Thyroid gland (tissue), 4 donors: ENCODE measurements around the gene NUDT3.

Experiments
- POLR2A ChIP-seq, 2 donors: fragments of 450-650 bp; IDR thresholded peaks; one replicate each; pipeline ENCODE4 v1.6.1; 2017; ENCODE audit warnings: antibody characterized with exemption in 2 of 2, mild to moderate bottlenecking in 2 of 2, moderate library complexity in 1 of 2
- TF ChIP-seq, protein P1 (sequence below), 6 experiments: fragments of 200-600 bp in 3 of 6; fragments of 450-650 bp in 3 of 6; sonication (generic) in 3 of 6; IDR thresholded peaks; one replicate each; pipeline ENCODE4 v1.5.1; 2016 to 2019; ENCODE audit warnings: antibody characterized with exemption in 6 of 6, mild to moderate bottlenecking in 2 of 6, inconsistent platforms in 1 of 6, moderate library complexity in 1 of 6

DNA sequence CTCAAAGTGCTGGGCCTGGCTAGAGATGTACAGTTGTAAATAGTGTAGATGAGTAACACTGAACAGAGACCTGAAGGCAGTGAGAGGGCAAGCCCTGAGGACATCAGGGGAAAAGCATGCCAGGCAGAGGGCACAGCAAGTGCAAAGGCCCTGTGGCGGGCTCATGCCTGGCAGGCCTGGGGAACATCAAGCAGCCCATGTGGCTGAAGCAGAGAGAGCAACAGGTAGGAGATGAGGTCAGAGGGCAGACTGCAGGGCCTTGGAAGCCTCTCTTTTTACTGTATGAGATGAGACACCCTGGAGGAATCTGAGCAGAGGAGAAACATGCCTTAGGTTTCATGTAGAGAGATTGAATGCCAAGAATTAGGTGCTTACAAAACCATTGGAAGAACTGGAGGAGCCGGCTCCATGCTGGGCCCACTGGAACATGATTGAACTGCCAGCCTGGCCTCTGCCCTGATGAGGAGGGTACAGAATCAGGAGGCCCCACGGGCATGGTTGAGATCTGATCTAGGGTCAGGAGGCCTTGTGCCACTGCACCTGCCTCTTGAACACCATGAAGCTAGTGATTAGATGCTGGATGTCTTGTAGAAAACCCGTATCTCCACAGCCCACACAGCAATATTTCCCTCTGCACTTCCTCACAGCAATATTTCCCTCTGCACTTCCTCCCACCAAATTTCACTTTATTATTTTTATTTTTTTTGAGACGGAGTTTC is 161.7 kb downstream of the NUDT3 start:
- TF ChIP-seq, protein P1, sequence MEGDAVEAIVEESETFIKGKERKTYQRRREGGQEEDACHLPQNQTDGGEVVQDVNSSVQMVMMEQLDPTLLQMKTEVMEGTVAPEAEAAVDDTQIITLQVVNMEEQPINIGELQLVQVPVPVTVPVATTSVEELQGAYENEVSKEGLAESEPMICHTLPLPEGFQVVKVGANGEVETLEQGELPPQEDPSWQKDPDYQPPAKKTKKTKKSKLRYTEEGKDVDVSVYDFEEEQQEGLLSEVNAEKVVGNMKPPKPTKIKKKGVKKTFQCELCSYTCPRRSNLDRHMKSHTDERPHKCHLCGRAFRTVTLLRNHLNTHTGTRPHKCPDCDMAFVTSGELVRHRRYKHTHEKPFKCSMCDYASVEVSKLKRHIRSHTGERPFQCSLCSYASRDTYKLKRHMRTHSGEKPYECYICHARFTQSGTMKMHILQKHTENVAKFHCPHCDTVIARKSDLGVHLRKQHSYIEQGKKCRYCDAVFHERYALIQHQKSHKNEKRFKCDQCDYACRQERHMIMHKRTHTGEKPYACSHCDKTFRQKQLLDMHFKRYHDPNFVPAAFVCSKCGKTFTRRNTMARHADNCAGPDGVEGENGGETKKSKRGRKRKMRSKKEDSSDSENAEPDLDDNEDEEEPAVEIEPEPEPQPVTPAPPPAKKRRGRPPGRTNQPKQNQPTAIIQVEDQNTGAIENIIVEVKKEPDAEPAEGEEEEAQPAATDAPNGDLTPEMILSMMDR (IDR thresholded peaks at IDR 0.05), result no peak
- TF ChIP-seq POLR2A (IDR thresholded peaks at IDR 0.05), result no peak
